SK-N-SH (cell line): ENCODE results near the gene FOXP1. TPM values are rescaled to one million over a fixed set of nuclear protein-coding genes. Genes with fewer than 3 reads are reported as not detected.

Experiments
- CTCF ChIA-PET: fragments of 300-600, 350-600 bp; formaldehyde crosslinking; extraction: SDS; loops from one replicate; lab custom pipeline; 2021; lab: Yijun Ruan, JAX
- POLR2A ChIA-PET: fragments of 350-600 bp; sonication (Branson Sonifier 250); formaldehyde crosslinking; extraction: SDS; loops from one replicate; lab custom pipeline; 2020; ENCODE audit warnings: antibody characterized with exemption, inconsistent platforms; lab: Yijun Ruan, JAX
- DNase-seq: peaks from one replicate; pipeline ENCODE4 v3.0.0; 2012
- H2AFZ ChIP-seq: fragments of 200-600 bp; sonication (generic); 2 replicates; pipeline ENCODE4 v1.8.1; 2016; ENCODE audit warnings: antibody characterized with exemption, mild to moderate bottlenecking, low read depth
- H3F3A ChIP-seq: fragments of 200-600 bp; sonication (generic); replicated peaks from 2 replicates; pipeline ENCODE3; 2016; ENCODE audit warnings: antibody characterized with exemption, mild to moderate bottlenecking; ENCODE audit not compliant: insufficient read depth
- H3K27ac ChIP-seq, 2 experiments: fragments of 200-500 bp in 1 of 2; fragments of 200-600 bp in 1 of 2; sonication (Bioruptor generic) in 1 of 2; sonication (generic), shearing (Covaris generic) in 1 of 2; 2 replicates each; pipeline versions ENCODE4 v1.5.1 to v1.6.1; 2014 to 2016; ENCODE audit warnings: low read depth in 2 of 2, inconsistent platforms in 1 of 2, low read length in 1 of 2, mild to moderate bottlenecking in 1 of 2, mixed read lengths in 1 of 2
- H3K27me3 ChIP-seq: fragments of 200-600 bp; sonication (generic), shearing (Covaris generic); 2 replicates; pipeline ENCODE4 v1.6.1; 2016; ENCODE audit warnings: mixed run types; ENCODE audit not compliant: insufficient read depth
- H3K36me3 ChIP-seq, 2 experiments: fragments of 200-500 bp in 1 of 2; fragments of 200-600 bp in 1 of 2; sonication (Bioruptor generic) in 1 of 2; sonication (generic) in 1 of 2; replicated peaks in 1 of 2; 2 replicates each; pipeline versions ENCODE3 to v1.5.1; 2014 to 2016; ENCODE audit warnings: low read length in 1 of 2, mild to moderate bottlenecking in 1 of 2; ENCODE audit not compliant: insufficient read depth in 2 of 2, control insufficient read depth in 1 of 2
- H3K4me1 ChIP-seq, 2 experiments: fragments of 200-500 bp in 1 of 2; fragments of 200-600 bp in 1 of 2; sonication (Bioruptor generic) in 1 of 2; sonication (generic), shearing (Covaris generic) in 1 of 2; 2 replicates each; pipeline versions ENCODE4 v1.5.1 to v1.6.1; 2014 to 2016; ENCODE audit warnings: low read depth in 1 of 2, low read length in 1 of 2, mixed run types in 1 of 2; ENCODE audit not compliant: insufficient read depth in 2 of 2, control insufficient read depth in 1 of 2
- H3K4me2 ChIP-seq: fragments of 200-600 bp; sonication (generic), shearing (Covaris generic); 2 replicates; pipeline ENCODE4 v1.6.1; 2017; ENCODE audit warnings: mixed run types
- H3K4me3 ChIP-seq, 2 experiments: fragments of 200-500 bp in 1 of 2; fragments of 200-600 bp in 1 of 2; sonication (Bioruptor generic) in 1 of 2; sonication (generic), shearing (Covaris generic) in 1 of 2; 2 replicates each; pipeline versions ENCODE4 v1.5.1 to v1.8.1; 2014 to 2016; ENCODE audit warnings: low read depth in 2 of 2, inconsistent platforms in 1 of 2, low read length in 1 of 2, mild to moderate bottlenecking in 1 of 2, mixed read lengths in 1 of 2, moderate library complexity in 1 of 2
- H3K79me2 ChIP-seq: fragments of 200-600 bp; sonication (generic); 2 replicates; pipeline ENCODE4 v1.8.1; 2017; ENCODE audit warnings: mild to moderate bottlenecking; ENCODE audit not compliant: insufficient read depth
- H3K9ac ChIP-seq: fragments of 200-600 bp; sonication (generic); 2 replicates; pipeline ENCODE4 v1.6.1; 2017; ENCODE audit warnings: mixed run types
- H3K9me2 ChIP-seq: fragments of 200-600 bp; sonication (generic); 2 replicates; pipeline ENCODE4 v1.6.1; 2017; ENCODE audit warnings: mixed run types
- H3K9me3 ChIP-seq: fragments of 200-600 bp; sonication (generic); 2 replicates; pipeline ENCODE4 v1.6.1; 2017; ENCODE audit warnings: mixed run types, mild to moderate bottlenecking, moderate library complexity
- H4K20me1 ChIP-seq: fragments of 200-600 bp; sonication (generic); 2 replicates; pipeline ENCODE4 v1.6.1; 2017; ENCODE audit warnings: mild to moderate bottlenecking, mixed run types; ENCODE audit not compliant: insufficient read depth
- EP300 ChIP-seq, 2 experiments: IDR thresholded peaks; 2 replicates each; pipeline versions ENCODE4 v1.4.0 to v1.6.1; 2012; ENCODE audit warnings: borderline replicate concordance in 1 of 2, low read depth in 1 of 2, low read length in 1 of 2
- FOSL2 ChIP-seq: IDR thresholded peaks from 2 replicates; pipeline ENCODE4 v1.4.0; 2012; ENCODE audit warnings: low read depth, mild to moderate bottlenecking, moderate library complexity, borderline replicate concordance
- FOXM1 ChIP-seq: IDR thresholded peaks from 2 replicates; pipeline ENCODE4 v1.4.0; 2012; ENCODE audit warnings: low read depth, mild to moderate bottlenecking
- MXI1 ChIP-seq: IDR thresholded peaks from 2 replicates; pipeline ENCODE4 v1.6.1; 2012; ENCODE audit warnings: mild to moderate bottlenecking, low read depth, low read length, improper control_type of control experiment
- NFIC ChIP-seq: IDR thresholded peaks from 2 replicates; pipeline ENCODE4 v1.4.0; 2012; ENCODE audit warnings: borderline replicate concordance
- RAD21 ChIP-seq: IDR thresholded peaks from 2 replicates; pipeline ENCODE4 v1.6.1; 2012; ENCODE audit warnings: mild to moderate bottlenecking, low read length
- RCOR1 ChIP-seq: fragments of 150-350 bp; IDR thresholded peaks from 2 replicates; pipeline ENCODE4 v1.6.1; 2017; ENCODE audit warnings: antibody characterized with exemption, low read length
- SMC3 ChIP-seq: IDR thresholded peaks from 2 replicates; pipeline ENCODE4 v1.6.1; 2012; ENCODE audit warnings: low read depth, low read length, improper control_type of control experiment
- TAF1 ChIP-seq: IDR thresholded peaks from 2 replicates; pipeline ENCODE4 v1.6.1; 2012; ENCODE audit warnings: low read depth, mild to moderate bottlenecking, low read length, moderate library complexity, borderline replicate concordance
- TCF12 ChIP-seq: IDR thresholded peaks from 2 replicates; pipeline ENCODE4 v1.4.0; 2012
- TEAD4 ChIP-seq: IDR thresholded peaks from 2 replicates; pipeline ENCODE4 v1.4.0; 2012; ENCODE audit warnings: mild to moderate bottlenecking, borderline replicate concordance; ENCODE audit not compliant: insufficient read depth
- YY1 ChIP-seq: IDR thresholded peaks from 2 replicates; pipeline ENCODE4 v1.4.0; 2012; ENCODE audit warnings: low read depth, mild to moderate bottlenecking
- WGBS: methylation state at CpG from one replicate; pipeline ENCODE4 v1.1.6; 2017; ENCODE audit warnings: low lambda C conversion rate; 5-methylcytosine and 5-hydroxymethylcytosine counted together
- polyA plus RNA-seq, 3 experiments: library from polyadenylated mRNA; depleted of rRNA; stranded (reverse); fragments of >200 nt; gene quantifications; 2 replicates each; pipeline ENCODE4 v1.2.3, GENCODE V29; 2012
- TF ChIP-seq, protein P1 (sequence below): IDR thresholded peaks from 2 replicates; pipeline ENCODE4; 2012
- TF ChIP-seq, protein P2 (sequence below): IDR thresholded peaks from 2 replicates; pipeline ENCODE4 v1.6.1; 2012; ENCODE audit warnings: mild to moderate bottlenecking, low read depth, low read length, moderate library complexity

The FOXP1 gene
- polyA plus RNA-seq, 1 of the 3 experiments (the other 2 are of a cell fraction) = 8.8 TPM

DNA sequence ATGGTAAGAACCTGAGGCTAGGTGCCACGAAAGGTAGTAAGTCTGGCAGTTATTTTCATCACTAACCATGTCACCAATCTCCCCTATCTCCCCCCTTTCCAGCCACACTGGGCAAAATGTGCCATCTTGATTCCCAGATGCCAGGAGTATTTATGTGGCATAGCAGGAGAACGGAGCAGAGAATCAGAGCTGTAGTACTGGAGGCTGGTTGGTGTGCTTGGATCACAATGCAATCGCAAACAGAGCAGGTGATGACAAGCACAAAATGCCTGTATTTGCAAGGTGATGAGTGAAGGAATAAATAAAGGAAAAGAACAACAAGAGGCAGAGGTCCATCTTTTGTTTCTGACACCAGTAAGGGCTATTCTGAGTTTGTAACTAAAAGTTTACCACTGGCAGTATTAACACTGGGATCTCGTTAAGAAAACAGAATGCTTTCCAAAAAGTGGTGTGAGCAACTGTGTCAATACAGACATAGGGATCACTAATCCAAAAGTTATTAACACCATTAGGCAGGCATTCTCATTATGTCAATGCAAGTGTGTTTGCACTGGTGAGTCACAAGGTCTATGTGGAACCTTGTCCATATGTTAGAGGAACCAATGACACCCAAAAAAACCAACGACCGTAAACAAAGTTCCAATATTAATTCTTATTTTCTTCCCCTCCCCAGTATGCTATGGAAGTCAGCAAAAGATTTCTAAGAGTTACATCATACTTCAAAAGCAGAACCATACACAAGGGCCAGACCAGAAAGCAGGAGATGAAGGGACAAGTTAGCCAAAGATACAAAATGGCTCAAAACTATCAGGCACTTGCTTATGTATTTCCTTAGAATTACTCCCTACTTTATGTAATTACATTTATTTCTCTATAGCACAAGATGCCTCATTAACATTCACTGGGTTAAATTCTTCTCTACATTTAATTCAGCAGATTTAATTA lies 556.6 kb downstream of the FOXP1 start:
- H3K79me2 ChIP-seq = peaks cover 98% of the 10 kb centered on the region
- no peak for DNase-seq
- POLR2A ChIA-PET = no interaction called here
- no peak for TF ChIP-seq TCF12
- TF ChIP-seq EP300 (IDR thresholded peaks at IDR 0.05; ENCODE audit: borderline replicate concordance in 1 of 2, low read depth in 1 of 2, low read length in 1 of 2) = no peak
- TF ChIP-seq, protein P1, sequence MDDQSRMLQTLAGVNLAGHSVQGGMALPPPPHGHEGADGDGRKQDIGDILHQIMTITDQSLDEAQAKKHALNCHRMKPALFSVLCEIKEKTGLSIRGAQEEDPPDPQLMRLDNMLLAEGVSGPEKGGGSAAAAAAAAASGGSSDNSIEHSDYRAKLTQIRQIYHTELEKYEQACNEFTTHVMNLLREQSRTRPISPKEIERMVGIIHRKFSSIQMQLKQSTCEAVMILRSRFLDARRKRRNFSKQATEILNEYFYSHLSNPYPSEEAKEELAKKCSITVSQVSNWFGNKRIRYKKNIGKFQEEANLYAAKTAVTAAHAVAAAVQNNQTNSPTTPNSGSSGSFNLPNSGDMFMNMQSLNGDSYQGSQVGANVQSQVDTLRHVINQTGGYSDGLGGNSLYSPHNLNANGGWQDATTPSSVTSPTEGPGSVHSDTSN = no peak
- no peak for TF ChIP-seq TAF1
- TF ChIP-seq, protein P2, sequence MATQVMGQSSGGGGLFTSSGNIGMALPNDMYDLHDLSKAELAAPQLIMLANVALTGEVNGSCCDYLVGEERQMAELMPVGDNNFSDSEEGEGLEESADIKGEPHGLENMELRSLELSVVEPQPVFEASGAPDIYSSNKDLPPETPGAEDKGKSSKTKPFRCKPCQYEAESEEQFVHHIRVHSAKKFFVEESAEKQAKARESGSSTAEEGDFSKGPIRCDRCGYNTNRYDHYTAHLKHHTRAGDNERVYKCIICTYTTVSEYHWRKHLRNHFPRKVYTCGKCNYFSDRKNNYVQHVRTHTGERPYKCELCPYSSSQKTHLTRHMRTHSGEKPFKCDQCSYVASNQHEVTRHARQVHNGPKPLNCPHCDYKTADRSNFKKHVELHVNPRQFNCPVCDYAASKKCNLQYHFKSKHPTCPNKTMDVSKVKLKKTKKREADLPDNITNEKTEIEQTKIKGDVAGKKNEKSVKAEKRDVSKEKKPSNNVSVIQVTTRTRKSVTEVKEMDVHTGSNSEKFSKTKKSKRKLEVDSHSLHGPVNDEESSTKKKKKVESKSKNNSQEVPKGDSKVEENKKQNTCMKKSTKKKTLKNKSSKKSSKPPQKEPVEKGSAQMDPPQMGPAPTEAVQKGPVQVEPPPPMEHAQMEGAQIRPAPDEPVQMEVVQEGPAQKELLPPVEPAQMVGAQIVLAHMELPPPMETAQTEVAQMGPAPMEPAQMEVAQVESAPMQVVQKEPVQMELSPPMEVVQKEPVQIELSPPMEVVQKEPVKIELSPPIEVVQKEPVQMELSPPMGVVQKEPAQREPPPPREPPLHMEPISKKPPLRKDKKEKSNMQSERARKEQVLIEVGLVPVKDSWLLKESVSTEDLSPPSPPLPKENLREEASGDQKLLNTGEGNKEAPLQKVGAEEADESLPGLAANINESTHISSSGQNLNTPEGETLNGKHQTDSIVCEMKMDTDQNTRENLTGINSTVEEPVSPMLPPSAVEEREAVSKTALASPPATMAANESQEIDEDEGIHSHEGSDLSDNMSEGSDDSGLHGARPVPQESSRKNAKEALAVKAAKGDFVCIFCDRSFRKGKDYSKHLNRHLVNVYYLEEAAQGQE = no peak
- TF ChIP-seq YY1 = no peak
- no peak for TF ChIP-seq RCOR1
- no peak for TF ChIP-seq TEAD4
- no peak for TF ChIP-seq FOXM1
- no peak for TF ChIP-seq MXI1
- no peak for TF ChIP-seq RAD21
- TF ChIP-seq FOSL2 = no peak
- TF ChIP-seq SMC3 = no peak
- no peak for TF ChIP-seq NFIC
- peak overlapping the region in 1 of 2 experiments; percentile 22; a peak in 1 of 4 replicates for H3K27ac ChIP-seq
- H3K4me1 ChIP-seq = peaks cover 3 to 17% of the 10 kb centered on the region in 2 experiments; a peak in 1 of 4 replicates
- no peak overlapping the region for H3K9ac ChIP-seq
- peaks cover 12% of the 10 kb centered on the region; the same call in 1 of the 2 replicates for H4K20me1 ChIP-seq
- no peaks in the 10 kb centered on the region for H3K27me3 ChIP-seq
- H2AFZ ChIP-seq = no peak overlapping the region
- H3K9me2 ChIP-seq = no peaks in the 10 kb centered on the region
- no peak overlapping the region for H3K4me2 ChIP-seq
- peaks cover 12% of the 10 kb centered on the region for H3F3A ChIP-seq
- H3K9me3 ChIP-seq = no peaks in the 10 kb centered on the region
- WGBS = 97% methylated on average over 6 of the region's 6 CpGs
- CTCF ChIA-PET = interaction anchor here (1.0 kb wide), 2 partner anchors 11 to 20 kb away, joined by 3 to 4 read pairs; no protein-coding TSS in a partner anchor
- peaks cover 5 to 54% of the 10 kb centered on the region in 2 experiments for H3K36me3 ChIP-seq
- H3K4me3 ChIP-seq = no peak overlapping the region
